ENCODE results near the gene SSH3. TPM values are rescaled to one million over a fixed set of nuclear protein-coding genes. Genes with fewer than 3 reads are reported as not detected.

The SSH3 gene
- total and polyA plus RNA-seq, 11 donors = 8.1 to 23.9 (median 15.8) TPM

- H3K27ac ChIP-seq = peak overlapping the region in 4 of 12 donors; percentile 71 to 87 (median 80)
- H3K4me1 ChIP-seq = peaks cover 8 to 35% (median 24%) of the 10 kb centered on the region in 12 donors
- ATAC-seq (no peak), DNase-seq (peak in 3 of 5 donors; percentile 19 to 61 (median 24))
- intact Hi-C loops (cut with DNase I) = loop anchor here in 1 of 10 donors (5.0 kb wide), 1 partner anchor 34 kb away; the partner anchor contains the start of gene GRK2
- no peaks in the 10 kb centered on the region for H3K27me3 ChIP-seq
- no peaks in the 10 kb centered on the region for H3K9me3 ChIP-seq
- 93 to 94% (median 94%) methylated on average over 24 to 28 of the region's 28 CpGs for WGBS, 4 donors
- H3K36me3 ChIP-seq = peaks cover 0 to 57% (median 41%) of the 10 kb centered on the region in 9 donors
- peak overlapping the region in 2 of 12 donors; percentile 94 to 95 for H3K4me3 ChIP-seq
- no peak for TF ChIP-seq POLR2A (IDR thresholded peaks at IDR 0.05)
- TF ChIP-seq, protein P1, sequence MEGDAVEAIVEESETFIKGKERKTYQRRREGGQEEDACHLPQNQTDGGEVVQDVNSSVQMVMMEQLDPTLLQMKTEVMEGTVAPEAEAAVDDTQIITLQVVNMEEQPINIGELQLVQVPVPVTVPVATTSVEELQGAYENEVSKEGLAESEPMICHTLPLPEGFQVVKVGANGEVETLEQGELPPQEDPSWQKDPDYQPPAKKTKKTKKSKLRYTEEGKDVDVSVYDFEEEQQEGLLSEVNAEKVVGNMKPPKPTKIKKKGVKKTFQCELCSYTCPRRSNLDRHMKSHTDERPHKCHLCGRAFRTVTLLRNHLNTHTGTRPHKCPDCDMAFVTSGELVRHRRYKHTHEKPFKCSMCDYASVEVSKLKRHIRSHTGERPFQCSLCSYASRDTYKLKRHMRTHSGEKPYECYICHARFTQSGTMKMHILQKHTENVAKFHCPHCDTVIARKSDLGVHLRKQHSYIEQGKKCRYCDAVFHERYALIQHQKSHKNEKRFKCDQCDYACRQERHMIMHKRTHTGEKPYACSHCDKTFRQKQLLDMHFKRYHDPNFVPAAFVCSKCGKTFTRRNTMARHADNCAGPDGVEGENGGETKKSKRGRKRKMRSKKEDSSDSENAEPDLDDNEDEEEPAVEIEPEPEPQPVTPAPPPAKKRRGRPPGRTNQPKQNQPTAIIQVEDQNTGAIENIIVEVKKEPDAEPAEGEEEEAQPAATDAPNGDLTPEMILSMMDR (IDR thresholded peaks at IDR 0.05) = no peak
Measured at GRCh38 chr11:67301313-67301921, 1.9 kb upstream of the SSH3 start.

DNA sequence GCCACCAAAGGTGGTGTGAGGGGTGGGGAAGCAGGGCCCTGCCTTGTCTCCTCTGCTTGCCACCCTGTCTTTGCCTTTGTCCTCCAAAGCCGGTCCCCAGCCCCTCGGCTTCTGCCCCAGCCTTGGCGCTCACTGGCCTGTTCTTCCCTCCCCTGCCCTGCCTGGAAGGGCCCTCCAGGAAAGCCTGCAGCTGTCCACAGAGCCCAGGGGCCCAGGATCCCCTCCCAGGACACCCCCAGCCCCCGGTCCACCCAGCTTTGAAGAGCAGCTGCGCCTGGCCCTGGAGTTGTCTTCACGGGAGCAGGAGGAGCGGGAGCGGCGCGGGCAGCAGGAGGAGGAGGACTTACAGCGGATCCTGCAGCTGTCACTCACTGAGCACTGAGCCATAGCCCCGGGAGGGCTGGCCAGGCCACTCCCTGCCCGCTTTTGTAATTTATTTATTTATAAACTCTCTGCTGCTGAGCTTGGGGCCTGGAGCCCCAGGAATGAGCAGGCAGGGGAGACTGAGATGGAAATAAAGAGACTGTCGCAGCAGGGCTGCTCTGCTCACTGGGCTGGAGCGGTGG, 1.3 kb upstream of the SSH3 start:
- intact Hi-C loops (cut with DNase I) = loop anchor here in 2 of 10 donors (2.0 to 5.0 kb wide), 2 partner anchors 13 to 35 kb away; partner anchors contain the start of genes ANKRD13D (in 1 of the 2) and GRK2 (in 1 of the 2)

DNA sequence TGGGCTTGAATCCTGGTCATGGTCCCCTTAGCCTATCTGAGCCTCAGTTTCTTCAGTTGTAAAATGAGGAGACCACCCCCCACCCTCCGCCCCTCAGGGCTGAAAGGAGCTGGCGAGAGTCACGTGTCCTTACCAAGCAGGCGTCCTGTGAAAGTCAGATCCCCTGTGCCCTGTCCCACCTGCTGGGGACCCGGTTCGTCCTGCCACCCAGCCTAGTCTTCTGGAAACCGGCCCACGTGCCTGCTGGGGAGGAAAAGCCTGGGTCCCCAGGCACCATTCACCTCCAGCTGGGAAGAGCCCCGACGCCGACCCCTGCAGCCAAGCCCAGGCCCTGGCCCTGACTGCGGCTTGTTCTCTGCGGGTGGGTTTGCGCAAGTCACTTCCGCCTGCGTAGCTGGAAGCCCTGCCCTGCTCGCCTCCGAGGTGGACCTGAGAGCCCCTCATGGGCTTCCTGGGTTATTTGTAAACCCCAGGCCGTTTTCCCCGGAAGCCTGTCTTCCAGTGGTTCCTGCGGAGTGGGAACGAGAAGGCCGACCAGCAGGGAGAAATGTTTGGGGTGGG, 679 bp upstream of the SSH3 start:
- WGBS, 4 donors = 20 to 45% (median 23%) methylated on average over 6 to 23 of the region's 23 CpGs
- TF ChIP-seq POLR2A (IDR thresholded peaks at IDR 0.05) = no peak
- TF ChIP-seq, protein P1 (IDR thresholded peaks at IDR 0.05) = no peak
- intact Hi-C loops (cut with DNase I) = loop anchor here in 2 of 10 donors (2.0 to 5.0 kb wide), 2 partner anchors 14 to 35 kb away; partner anchors contain the start of genes ANKRD13D (in 1 of the 2) and GRK2 (in 1 of the 2)

More for the DNA sequence above, 1.3 kb upstream of the SSH3 start:
- Histone ChIP-seq H3K4me1 (peaks cover 8 to 35% (median 24%) of the 10 kb centered on the region in 12 donors), H3K4me3 (peak overlapping the region in 11 of 12 donors; percentile 67 to 98 (median 92)), H3K9me3 (no peaks in the 10 kb centered on the region), H3K27ac (peak overlapping the region in 11 of 12 donors; percentile 71 to 89 (median 80)), H3K27me3 (no peaks in the 10 kb centered on the region), H3K36me3 (peaks cover 0 to 53% (median 35%) of the 10 kb centered on the region in 9 donors)
- DNase-seq (peak; percentile 64 to 82 (median 71)), ATAC-seq (peak; percentile 64 to 85 (median 69))
- TF ChIP-seq, protein P1 (IDR thresholded peaks at IDR 0.05) = no peak
- no peak for TF ChIP-seq POLR2A (IDR thresholded peaks at IDR 0.05)
- 48 to 57% (median 52%) methylated on average over 15 of the region's 15 CpGs for WGBS, 4 donors

More for the DNA sequence above, 679 bp upstream of the SSH3 start:
- Histone ChIP-seq H3K27me3 (no peaks in the 10 kb centered on the region), H3K27ac (peak overlapping the region; percentile 20 to 89 (median 80)), H3K9me3 (no peaks in the 10 kb centered on the region), H3K36me3 (peaks cover 0 to 52% (median 38%) of the 10 kb centered on the region in 9 donors), H3K4me3 (peak overlapping the region; percentile 67 to 98 (median 92)), H3K4me1 (peaks cover 8 to 35% (median 24%) of the 10 kb centered on the region in 12 donors)
- ATAC-seq (peak; percentile 9 to 40 (median 28)), DNase-seq (peak in 4 of 5 donors; percentile 39 to 69 (median 47))
